Activated naive CD8-positive, alpha-beta T cell treated with anti-CD3 and anti-CD28 coated beads, Interleukin-2, amount 10 ng/mL, durations not matched to agents 7 days and 5 days (primary cell): ENCODE data around the gene CACYBP. TPM values are rescaled to one million over a fixed set of nuclear protein-coding genes. Genes with fewer than 3 reads are reported as not detected.
"Not testable (repeated sequence)": the region's sequence is repeated elsewhere in the genome, so short reads cannot be mapped to it uniquely, and the experiment has no call there.

Experiments used
- ATAC-seq: fragments of 150-1000 bp; cut with Tn5 transposase; one replicate; pipeline ENCODE4 v1.10.0; 2021; ENCODE audit warnings: low read depth, moderate library complexity
- POLR2A ChIA-PET: fragments of 350-600 bp; sonication (Branson Sonifier 250); formaldehyde crosslinking; loops from one replicate; lab custom pipeline; 2021; ENCODE audit warnings: antibody characterized with exemption; lab: Charles Lee
- DNase-seq: peaks from one replicate; pipeline ENCODE4 v3.0.0; 2021
- H3K27ac Mint-ChIP-seq: one replicate; pipeline ENCODE4 v1.8.0; 2022; ENCODE audit warnings: mild to moderate bottlenecking, mixed read lengths
- H3K27me3 Mint-ChIP-seq: one replicate; pipeline ENCODE4 v1.8.0; 2022; ENCODE audit warnings: mild to moderate bottlenecking, moderate library complexity, mixed read lengths
- H3K36me3 Mint-ChIP-seq: one replicate; pipeline ENCODE4 v1.8.0; 2021; ENCODE audit warnings: mild to moderate bottlenecking, mixed read lengths
- H3K4me1 Mint-ChIP-seq: one replicate; pipeline ENCODE4 v1.8.0; 2021; ENCODE audit warnings: mixed read lengths
- H3K4me3 Mint-ChIP-seq: one replicate; pipeline ENCODE4 v1.8.0; 2022; ENCODE audit warnings: mild to moderate bottlenecking, moderate library complexity, mixed read lengths
- H3K9me3 Mint-ChIP-seq: one replicate; pipeline ENCODE4 v1.8.0; 2021; ENCODE audit warnings: mixed read lengths
- total RNA-seq, 2 experiments: library from RNA; stranded (reverse); gene quantifications; one replicate each; pipeline ENCODE4 v1.2.3, GENCODE V29; 2021

Gene CACYBP
- total RNA-seq, 2 experiments from 2014 or later = 147 to 177 TPM

- Mint-ChIP-seq H3K27me3 (no peaks in the 10 kb centered on the region), H3K27ac (no peak overlapping the region), H3K4me1 (peaks cover 32% of the 10 kb centered on the region), H3K36me3 (peaks cover 6% of the 10 kb centered on the region), H3K9me3 (no peaks in the 10 kb centered on the region), H3K4me3 (no peak overlapping the region)
- POLR2A ChIA-PET = interaction anchor here (0.5 to 3.4 kb wide), 20 partner anchors 10 to 1523 kb away, joined by 3 to 105 read pairs (median 6); partner anchors contain the start of genes KIAA0040, MRPS14 and RC3H1
- peak; percentile 83 for ATAC-seq
- DNase-seq = peak; percentile 96
Observed at GRCh38 chr1:174999216-174999935, 371 bp upstream of the CACYBP start.

GRCh38 chr1:175000697-175001187, 995 bp downstream of the CACYBP start:
- ATAC-seq (no peak), DNase-seq (no peak)
- no peak overlapping the region for H3K4me3 Mint-ChIP-seq
- POLR2A ChIA-PET = interaction anchor here (0.9 to 3.4 kb wide), 9 partner anchors 11 to 201 kb away, joined by 3 to 105 read pairs (median 8); partner anchors contain the start of gene MRPS14
- H3K27ac Mint-ChIP-seq = no peak overlapping the region
- no peaks in the 10 kb centered on the region for H3K9me3 Mint-ChIP-seq
- no peaks in the 10 kb centered on the region for H3K27me3 Mint-ChIP-seq
- H3K4me1 Mint-ChIP-seq = peaks cover 39% of the 10 kb centered on the region
- peaks cover 14% of the 10 kb centered on the region for H3K36me3 Mint-ChIP-seq

GRCh38 chr1:175002910-175003517, 3.3 kb downstream of the CACYBP start:
- POLR2A ChIA-PET = interaction anchor here (1.0 kb wide), 1 partner anchor 20 kb away, joined by 4 read pairs; the partner anchor contains the start of gene MRPS14
- Mint-ChIP-seq H3K36me3 (peaks cover 20% of the 10 kb centered on the region), H3K27ac (no peak overlapping the region), H3K27me3 (no peaks in the 10 kb centered on the region), H3K9me3 (no peaks in the 10 kb centered on the region), H3K4me3 (peak overlapping the region; percentile 9), H3K4me1 (peaks cover 38% of the 10 kb centered on the region)
- ATAC-seq (no peak), DNase-seq (no peak)

GRCh38 chr1:175003521-175003920, 3.8 kb downstream of the CACYBP start:
- peaks cover 38% of the 10 kb centered on the region for H3K4me1 Mint-ChIP-seq
- H3K4me3 Mint-ChIP-seq = peak overlapping the region; percentile 2
- DNase-seq (no peak), ATAC-seq (no peak)
- POLR2A ChIA-PET = interaction anchor here (1.0 kb wide), 1 partner anchor 20 kb away, joined by 4 read pairs; the partner anchor contains the start of gene MRPS14
- H3K36me3 Mint-ChIP-seq = peaks cover 24% of the 10 kb centered on the region
- H3K27ac Mint-ChIP-seq = peak overlapping the region; percentile 62
- no peaks in the 10 kb centered on the region for H3K27me3 Mint-ChIP-seq
- H3K9me3 Mint-ChIP-seq = no peaks in the 10 kb centered on the region

GRCh38 chr1:175005085-175005783, 5.5 kb downstream of the CACYBP start:
- H3K27me3 Mint-ChIP-seq = no peaks in the 10 kb centered on the region
- ATAC-seq = no peak
- H3K36me3 Mint-ChIP-seq = peaks cover 30% of the 10 kb centered on the region

GRCh38 chr1:175009532-175009931, 9.8 kb downstream of the CACYBP start:
- peaks cover 43% of the 10 kb centered on the region for H3K36me3 Mint-ChIP-seq
- peaks cover 18% of the 10 kb centered on the region for H3K4me1 Mint-ChIP-seq
- POLR2A ChIA-PET = no interaction called here
- H3K4me3 Mint-ChIP-seq = no peak overlapping the region
- no peaks in the 10 kb centered on the region for H3K9me3 Mint-ChIP-seq
- H3K27me3 Mint-ChIP-seq = no peaks in the 10 kb centered on the region
- peak overlapping the region; percentile 40 for H3K27ac Mint-ChIP-seq
- ATAC-seq (no peak), DNase-seq (no peak)

More at GRCh38 chr1:175005085-175005783, 5.5 kb downstream of the CACYBP start:
- POLR2A ChIA-PET = interaction anchor here (2.5 kb wide), 1 partner anchor 18 kb away, joined by 12 read pairs; the partner anchor contains the start of gene MRPS14
- Mint-ChIP-seq H3K9me3 (no peaks in the 10 kb centered on the region), H3K4me3 (no peak overlapping the region), H3K4me1 (peaks cover 42% of the 10 kb centered on the region), H3K27ac (no peak overlapping the region)
- DNase-seq = no peak

- DNase-seq (no peak), ATAC-seq (no peak)
- Mint-ChIP-seq H3K27ac (no peak overlapping the region), H3K4me3 (no peak overlapping the region), H3K27me3 (no peaks in the 10 kb centered on the region), H3K36me3 (peaks cover 38% of the 10 kb centered on the region), H3K4me1 (peaks cover 8% of the 10 kb centered on the region), H3K9me3 (no peaks in the 10 kb centered on the region)
- POLR2A ChIA-PET = interaction anchor here (1.1 kb wide), 1 partner anchor 10 kb away, joined by 4 read pairs; no protein-coding TSS in a partner anchor
Observed at GRCh38 chr1:175013445-175013844, 13.7 kb downstream of the CACYBP start.

- Mint-ChIP-seq H3K27ac (no peak overlapping the region), H3K36me3 (peaks cover 31% of the 10 kb centered on the region), H3K4me3 (no peak overlapping the region), H3K9me3 (no peaks in the 10 kb centered on the region), H3K27me3 (no peaks in the 10 kb centered on the region), H3K4me1 (peaks cover 7% of the 10 kb centered on the region)
- ATAC-seq (no peak), DNase-seq (no peak)
- POLR2A ChIA-PET = no interaction called here
Observed at GRCh38 chr1:175015243-175015642, 15.5 kb downstream of the CACYBP start.

GRCh38 chr1:175019524-175019923, 19.8 kb downstream of the CACYBP start:
- Mint-ChIP-seq H3K4me1 (peaks cover 22% of the 10 kb centered on the region), H3K27me3 (no peaks in the 10 kb centered on the region), H3K36me3 (peaks cover 20% of the 10 kb centered on the region), H3K4me3 (no peak overlapping the region), H3K9me3 (no peaks in the 10 kb centered on the region), H3K27ac (no peak overlapping the region)
- DNase-seq = no peak
- POLR2A ChIA-PET = interaction anchor here (1.0 kb wide), 1 partner anchor 19 kb away, joined by 3 read pairs; no protein-coding TSS in a partner anchor
- no peak for ATAC-seq

- peaks cover 1% of the 10 kb centered on the region for H3K9me3 Mint-ChIP-seq
- peak within 1 kb of the TSS; percentile 93 for H3K4me3 Mint-ChIP-seq
- H3K4me1 Mint-ChIP-seq = peaks cover 25% of the 10 kb centered on the region
- H3K27me3 Mint-ChIP-seq = no peaks in the 10 kb centered on the region
- peak within 1 kb of the TSS; percentile 93 for H3K27ac Mint-ChIP-seq
- peaks cover 5% of the 10 kb centered on the region for H3K36me3 Mint-ChIP-seq
- DNase-seq (peak; percentile 96), ATAC-seq (peak; percentile 95)
- POLR2A ChIA-PET = interaction anchor here (0.6 to 4.6 kb wide), 13 partner anchors 9 to 223 kb away, joined by 3 to 105 read pairs (median 3); partner anchors contain the start of genes CACYBP and TNN
Observed at GRCh38 chr1:175023043-175023921, 23.5 kb downstream of the CACYBP start, which contains the start of gene MRPS14. Gene MRPS14 (minus strand): TSS chr1:175023425. CDS start chr1:175023408, 17 bp downstream.

- H3K36me3 Mint-ChIP-seq, DNase-seq, ATAC-seq, H3K9me3 Mint-ChIP-seq, H3K27me3 Mint-ChIP-seq: not testable (repeated sequence)
- Mint-ChIP-seq H3K27ac (peak overlapping the region; percentile 93), H3K4me1 (peaks cover 24% of the 10 kb centered on the region), H3K4me3 (peak overlapping the region; percentile 93)
- POLR2A ChIA-PET = interaction anchor here (0.6 to 4.6 kb wide), 12 partner anchors 10 to 224 kb away, joined by 3 to 105 read pairs (median 4); partner anchors contain the start of genes CACYBP and TNN
Observed at GRCh38 chr1:175023922-175024242, 24.1 kb downstream of the CACYBP start.

GRCh38 chr1:175024773-175025172, 25.0 kb downstream of the CACYBP start:
- POLR2A ChIA-PET = interaction anchor here (1.2 to 4.6 kb wide), 2 partner anchors 25 to 225 kb away, joined by 3 to 105 read pairs; partner anchors contain the start of gene CACYBP
- peaks cover 27% of the 10 kb centered on the region for H3K4me1 Mint-ChIP-seq
- DNase-seq (no peak), ATAC-seq (no peak)
- peak overlapping the region; percentile 3 for H3K4me3 Mint-ChIP-seq
- H3K9me3 Mint-ChIP-seq = peaks cover 1% of the 10 kb centered on the region
- H3K27ac Mint-ChIP-seq = peak overlapping the region; percentile 32
- H3K36me3 Mint-ChIP-seq = peaks cover 5% of the 10 kb centered on the region
- no peaks in the 10 kb centered on the region for H3K27me3 Mint-ChIP-seq
